IPS-18a (cell line): ENCODE measurements around the gene CNOT1.
"Not testable (repeated sequence)": the region's sequence is repeated elsewhere in the genome, so short reads cannot be mapped to it uniquely, and the experiment has no call there.

Experiments used
- H3K27ac ChIP-seq: one replicate; pipeline ENCODE4 v1.5.1; 2013; ENCODE audit warnings: low read length
- H3K27me3 ChIP-seq: one replicate; pipeline ENCODE4 v1.6.1; 2013; ENCODE audit warnings: mild to moderate bottlenecking, low read length; ENCODE audit not compliant: control insufficient read depth, insufficient read depth
- H3K36me3 ChIP-seq: one replicate; pipeline ENCODE4 v1.6.1; 2013; ENCODE audit warnings: low read depth, low read length; ENCODE audit not compliant: control insufficient read depth
- H3K4me1 ChIP-seq: one replicate; pipeline ENCODE4 v1.6.1; 2013; ENCODE audit warnings: low read depth, low read length; ENCODE audit not compliant: control insufficient read depth
- H3K4me3 ChIP-seq: one replicate; pipeline ENCODE4 v1.5.1; 2013; ENCODE audit warnings: low read length
- H3K9ac ChIP-seq: one replicate; pipeline ENCODE4 v1.6.1; 2013; ENCODE audit warnings: mild to moderate bottlenecking, low read length, moderate library complexity
- H3K9me3 ChIP-seq: one replicate; pipeline ENCODE4 v1.6.1; 2013; ENCODE audit warnings: low read depth, low read length; ENCODE audit not compliant: control insufficient read depth

The CNOT1 gene

DNA sequence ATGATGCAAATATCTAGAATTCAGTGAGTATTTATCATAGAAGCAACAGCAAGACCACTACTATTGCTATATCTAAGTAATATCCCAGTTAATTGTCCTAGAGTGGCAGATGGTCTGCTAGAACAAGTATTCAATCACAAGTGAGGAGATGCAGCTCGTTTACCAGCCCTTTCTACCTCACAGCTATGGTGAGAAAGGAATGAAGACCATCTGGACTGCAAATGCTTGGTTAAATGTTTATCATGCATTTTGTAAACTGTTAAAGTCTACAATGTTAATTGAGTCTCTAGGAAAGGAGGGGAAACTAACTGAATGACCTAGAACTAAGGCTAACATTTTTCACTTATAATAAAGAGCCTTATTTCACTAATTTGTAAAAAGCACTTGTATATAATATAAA lies 52.5 kb downstream of the CNOT1 start:
- Histone ChIP-seq H3K36me3 (peaks cover 93% of the 10 kb centered on the region), H3K27me3 (no peaks in the 10 kb centered on the region), H3K4me1 (no peaks in the 10 kb centered on the region), H3K4me3 (no peak overlapping the region), H3K9ac (no peak overlapping the region), H3K9me3 (no peaks in the 10 kb centered on the region), H3K27ac (no peak overlapping the region)

DNA sequence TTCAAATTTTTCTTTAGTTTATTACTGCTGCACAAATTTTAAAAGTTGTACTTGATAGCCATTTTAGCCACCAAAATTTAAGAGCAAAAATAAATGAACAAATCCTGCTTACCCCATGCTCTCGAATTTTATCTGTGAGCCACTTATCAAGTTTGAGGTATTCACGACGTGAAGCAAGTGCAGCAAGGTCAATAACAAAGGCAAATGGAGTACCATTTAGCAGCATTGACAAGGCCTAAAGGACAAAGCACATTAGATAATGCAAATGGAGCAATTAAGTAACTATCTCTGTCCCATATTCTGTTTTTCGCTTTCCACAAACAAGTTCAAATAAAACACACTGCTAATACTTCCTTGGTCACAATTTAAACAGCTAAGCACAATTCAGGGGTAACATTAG lies 54.7 kb downstream of the CNOT1 start:
- Histone ChIP-seq H3K9ac (no peak overlapping the region), H3K27me3 (no peaks in the 10 kb centered on the region), H3K4me3 (no peak overlapping the region), H3K36me3 (peaks cover 92% of the 10 kb centered on the region), H3K4me1 (no peaks in the 10 kb centered on the region), H3K27ac (no peak overlapping the region), H3K9me3 (no peaks in the 10 kb centered on the region)

DNA sequence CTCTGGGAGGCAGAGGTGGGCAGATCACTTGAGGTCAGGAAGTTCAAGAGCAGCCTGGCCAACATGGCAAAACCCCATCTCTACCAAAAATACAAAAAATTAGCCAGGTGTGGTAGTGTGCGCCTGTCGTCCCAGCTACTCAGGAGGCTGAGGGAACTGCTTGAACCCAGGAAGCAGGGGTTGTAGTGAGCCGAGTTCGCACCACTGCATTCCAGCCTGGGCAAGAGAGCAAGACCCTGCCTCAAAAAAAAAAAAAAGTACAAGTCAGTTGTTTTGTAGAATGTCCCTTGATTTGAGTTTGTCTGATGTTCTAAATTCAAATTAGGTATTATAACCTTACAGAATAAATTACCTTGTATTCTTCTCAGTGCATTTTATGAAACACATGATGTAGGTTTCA lies 63.9 kb downstream of the CNOT1 start:
- H3K36me3 ChIP-seq: peaks cover 73% of the 10 kb centered on the region
- H3K27ac ChIP-seq, H3K4me3 ChIP-seq, H3K9me3 ChIP-seq, H3K27me3 ChIP-seq, H3K4me1 ChIP-seq, H3K9ac ChIP-seq: not testable (repeated sequence)

DNA sequence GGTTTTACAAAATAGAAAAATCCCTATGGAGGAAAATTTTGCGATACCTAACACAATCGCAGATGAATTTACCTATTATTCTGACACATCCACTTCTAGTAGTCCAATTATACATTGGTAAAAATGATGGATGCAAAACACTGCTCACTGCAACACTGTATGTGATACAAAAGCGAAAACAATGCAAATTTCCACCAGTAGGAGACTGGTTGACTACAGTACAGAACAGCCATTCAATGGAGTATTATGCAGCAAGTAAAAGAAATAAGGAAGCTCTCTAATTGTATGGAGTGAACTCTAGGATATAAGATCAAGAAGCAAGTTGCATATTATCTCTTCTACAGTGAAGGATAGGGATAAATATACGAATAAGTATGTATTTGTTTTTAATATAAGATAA lies 65.9 kb downstream of the CNOT1 start:
- H3K36me3 ChIP-seq: peaks cover 72% of the 10 kb centered on the region
- no peaks in the 10 kb centered on the region for H3K27me3 ChIP-seq
- no peak overlapping the region for H3K9ac ChIP-seq
- no peaks in the 10 kb centered on the region for H3K9me3 ChIP-seq
- H3K27ac ChIP-seq: no peak overlapping the region
- H3K4me1 ChIP-seq: no peaks in the 10 kb centered on the region
- H3K4me3 ChIP-seq: no peak overlapping the region

DNA sequence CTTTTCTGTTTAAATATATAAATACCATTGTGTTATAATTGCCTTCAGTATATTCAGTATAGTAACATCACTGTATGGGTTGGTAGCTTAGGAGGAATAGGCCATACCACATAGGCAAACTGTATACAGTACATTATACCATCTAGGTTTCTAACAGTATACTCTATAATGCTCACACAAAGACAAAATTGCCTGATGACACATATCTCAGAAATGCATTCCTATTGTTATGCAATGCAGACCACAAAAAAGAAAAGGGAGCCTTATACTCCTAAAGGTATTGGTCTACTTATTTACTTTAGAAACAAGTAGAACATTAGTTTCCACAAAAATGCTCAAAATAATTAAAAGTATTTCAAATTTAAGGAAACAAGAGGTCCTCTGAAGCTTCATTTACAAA lies 66.4 kb downstream of the CNOT1 start:
- Histone ChIP-seq H3K9me3 (no peaks in the 10 kb centered on the region), H3K36me3 (peaks cover 74% of the 10 kb centered on the region)

DNA sequence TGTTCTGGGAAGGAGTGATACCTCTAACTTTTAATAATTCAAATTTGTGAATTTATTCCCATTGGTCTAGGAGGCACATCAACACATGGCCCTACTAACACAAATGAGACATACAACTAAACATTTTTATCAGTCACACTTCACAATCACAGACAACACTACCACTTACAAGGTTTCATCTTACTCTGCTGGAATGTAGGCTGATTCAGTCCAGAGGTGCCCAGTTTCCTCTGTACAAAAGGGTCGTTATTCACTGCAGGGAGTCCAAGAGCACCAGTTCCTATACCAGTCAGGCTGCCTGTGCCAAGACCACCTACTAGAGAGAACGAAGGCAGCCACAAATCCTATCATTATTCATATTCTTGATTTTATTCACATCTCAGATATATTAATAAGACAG lies 72.9 kb downstream of the CNOT1 start:
- H3K9ac ChIP-seq: no peak overlapping the region
- H3K4me3 ChIP-seq: no peak overlapping the region
- H3K27ac ChIP-seq: no peak overlapping the region
- no peaks in the 10 kb centered on the region for H3K4me1 ChIP-seq
- peaks cover 93% of the 10 kb centered on the region for H3K36me3 ChIP-seq
- no peaks in the 10 kb centered on the region for H3K9me3 ChIP-seq
- H3K27me3 ChIP-seq: no peaks in the 10 kb centered on the region

More for the DNA sequence above, 66.4 kb downstream of the CNOT1 start:
- H3K27me3 ChIP-seq: no peaks in the 10 kb centered on the region
- H3K4me1 ChIP-seq: no peaks in the 10 kb centered on the region
- H3K27ac ChIP-seq: no peak overlapping the region
- H3K9ac ChIP-seq: no peak overlapping the region
- H3K4me3 ChIP-seq: no peak overlapping the region

DNA sequence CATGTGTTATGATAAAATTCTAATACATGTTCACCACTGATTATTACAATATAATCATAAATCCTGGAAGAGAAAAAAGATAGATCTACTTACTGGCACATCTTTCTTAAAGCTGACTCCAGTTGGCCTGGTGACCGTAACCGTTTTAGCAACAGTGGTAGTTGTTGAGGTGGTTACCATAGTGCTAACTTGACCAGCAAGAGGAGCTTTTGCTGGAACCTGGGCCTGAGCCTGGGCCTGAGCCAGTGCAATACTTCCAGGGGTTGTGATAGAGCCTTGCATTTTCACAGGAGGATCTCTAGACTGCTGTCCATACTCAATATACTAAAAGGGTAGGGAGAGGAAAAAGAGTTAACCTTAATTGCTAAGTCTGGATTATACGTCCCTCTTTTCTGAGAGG lies 78.1 kb downstream of the CNOT1 start:
- H3K36me3 ChIP-seq: peaks cover 97% of the 10 kb centered on the region

DNA sequence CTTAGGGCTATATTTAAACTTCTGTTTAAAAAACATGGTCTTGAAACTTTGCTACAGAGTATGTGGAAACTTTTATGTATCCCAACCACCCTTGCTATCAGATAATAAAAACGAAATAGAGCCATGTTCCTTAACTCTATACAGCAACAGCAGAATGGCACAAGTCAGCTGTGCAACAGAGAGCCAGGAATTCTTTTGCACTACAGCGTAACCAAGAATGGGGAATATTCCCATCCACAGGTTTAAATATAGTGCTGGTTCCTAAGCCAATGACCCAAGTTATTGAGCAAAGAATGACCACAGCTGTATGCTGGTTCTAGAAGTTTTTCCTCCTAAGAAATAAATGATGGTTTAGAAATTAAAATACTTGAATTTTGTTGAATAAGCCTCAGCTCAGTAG lies 81.2 kb downstream of the CNOT1 start:
- H3K36me3 ChIP-seq: peaks cover 98% of the 10 kb centered on the region
- H3K9me3 ChIP-seq: no peaks in the 10 kb centered on the region
- H3K27ac ChIP-seq: no peak overlapping the region
- no peak overlapping the region for H3K4me3 ChIP-seq
- no peak overlapping the region for H3K9ac ChIP-seq
- H3K4me1 ChIP-seq: no peaks in the 10 kb centered on the region
- H3K27me3 ChIP-seq: no peaks in the 10 kb centered on the region

More for the DNA sequence above, 78.1 kb downstream of the CNOT1 start:
- Histone ChIP-seq H3K27me3 (no peaks in the 10 kb centered on the region), H3K27ac (no peak overlapping the region), H3K9ac (no peak overlapping the region), H3K4me1 (no peaks in the 10 kb centered on the region), H3K4me3 (no peak overlapping the region), H3K9me3 (no peaks in the 10 kb centered on the region)

DNA sequence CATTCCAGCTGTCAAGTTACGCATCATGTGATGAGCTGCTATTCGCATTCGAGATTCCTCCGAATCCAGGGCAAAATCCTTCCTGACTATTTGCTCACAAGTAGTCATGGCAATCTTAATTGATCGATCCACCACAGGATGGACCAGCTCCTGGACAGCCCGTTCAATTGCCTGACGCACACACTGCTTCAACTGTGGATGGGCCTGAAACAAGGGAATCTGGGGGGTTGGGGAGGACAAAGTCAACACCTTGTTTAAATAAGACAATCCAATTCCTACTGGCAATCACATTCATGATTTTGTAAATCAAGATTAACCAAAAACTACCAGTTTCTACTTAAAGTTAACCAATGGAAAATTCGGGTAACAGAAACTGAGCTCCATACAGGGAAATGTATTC lies 85.9 kb downstream of the CNOT1 start:
- Histone ChIP-seq H3K4me1 (no peaks in the 10 kb centered on the region), H3K27ac (no peak overlapping the region), H3K9ac (no peak overlapping the region), H3K9me3 (no peaks in the 10 kb centered on the region), H3K4me3 (no peak overlapping the region), H3K36me3 (peaks cover 97% of the 10 kb centered on the region), H3K27me3 (no peaks in the 10 kb centered on the region)

DNA sequence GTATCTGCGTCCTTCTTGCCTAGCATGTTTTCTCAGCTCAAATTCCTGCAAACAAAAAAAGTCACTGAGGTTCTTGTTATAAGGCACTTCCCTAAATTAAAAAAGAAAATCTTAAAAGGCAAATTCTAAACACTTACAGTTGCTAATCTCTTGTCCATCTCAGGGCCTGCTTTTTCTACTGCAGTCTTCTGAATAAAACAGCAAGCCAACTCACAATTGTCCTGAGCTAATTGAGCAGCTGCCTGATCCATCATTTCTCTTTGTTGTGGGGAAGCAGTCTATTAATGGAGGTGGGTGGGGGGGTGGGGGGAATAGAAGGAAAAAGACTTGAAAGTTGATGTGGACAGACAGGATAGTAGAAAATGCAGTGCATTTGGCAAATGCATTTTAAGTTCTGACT lies 87.3 kb downstream of the CNOT1 start:
- Histone ChIP-seq H3K9me3 (no peaks in the 10 kb centered on the region), H3K4me1 (no peaks in the 10 kb centered on the region), H3K27me3 (no peaks in the 10 kb centered on the region), H3K27ac (no peak overlapping the region), H3K9ac (no peak overlapping the region), H3K36me3 (peaks cover 97% of the 10 kb centered on the region), H3K4me3 (no peak overlapping the region)

DNA sequence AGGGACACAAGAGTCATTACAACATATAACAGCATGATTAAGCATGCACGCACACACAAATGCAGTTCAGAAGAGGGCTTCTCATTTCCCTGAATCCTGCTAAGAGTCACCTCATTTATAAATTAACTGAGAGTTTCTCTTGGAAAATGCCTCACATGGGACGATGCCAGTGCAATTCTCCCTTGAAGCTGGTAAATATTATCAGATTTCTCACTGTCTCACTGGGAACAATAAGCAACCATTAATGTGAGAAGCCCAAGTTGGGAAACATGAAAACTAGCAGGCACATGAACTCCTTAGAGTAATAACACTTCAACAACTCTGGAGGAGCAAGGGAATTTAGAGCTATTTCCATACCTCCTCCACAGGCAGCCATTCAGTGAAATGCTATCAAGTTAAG lies 87.9 kb downstream of the CNOT1 start:
- Histone ChIP-seq H3K9ac (no peak overlapping the region), H3K4me1 (no peaks in the 10 kb centered on the region), H3K4me3 (no peak overlapping the region), H3K27me3 (no peaks in the 10 kb centered on the region), H3K9me3 (no peaks in the 10 kb centered on the region), H3K27ac (no peak overlapping the region), H3K36me3 (peaks cover 97% of the 10 kb centered on the region)

DNA sequence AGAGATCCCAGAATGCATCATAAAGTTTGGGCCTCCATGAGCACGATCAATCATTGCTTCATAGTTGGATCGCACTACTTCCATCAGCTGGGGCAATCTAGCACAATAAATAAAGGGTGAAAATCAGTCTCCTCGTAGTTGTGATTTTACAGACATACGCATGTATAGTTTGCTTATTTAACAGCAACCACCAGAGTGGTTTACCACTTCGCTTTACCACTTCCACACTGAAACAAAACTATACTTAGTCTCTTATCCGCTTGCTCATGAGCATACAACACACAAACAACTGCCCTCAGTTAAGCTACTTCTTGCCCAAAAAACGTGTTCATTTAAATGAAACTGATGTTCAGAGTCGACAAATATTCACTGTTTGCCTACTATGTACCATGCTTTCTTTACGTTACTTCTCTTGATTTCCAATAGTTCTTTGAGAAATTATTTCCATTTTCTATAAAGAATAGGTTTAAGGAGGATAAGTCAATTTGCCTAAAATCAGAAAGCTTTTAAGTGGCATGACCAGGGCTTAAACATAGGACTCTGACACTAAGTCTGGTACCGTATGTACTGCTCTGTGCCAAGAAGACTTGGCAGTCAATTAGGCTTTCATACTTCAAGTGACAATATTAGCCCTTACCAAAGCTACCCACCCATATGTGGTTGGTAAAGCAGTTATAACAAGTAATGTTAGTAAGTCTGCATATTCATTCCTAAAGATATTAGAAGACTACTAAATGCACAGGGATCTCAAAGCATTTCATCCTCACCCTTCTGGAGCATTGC lies 92.3 kb downstream of the CNOT1 start:
- H3K4me1 ChIP-seq: no peaks in the 10 kb centered on the region
- no peak overlapping the region for H3K9ac ChIP-seq
- no peak overlapping the region for H3K4me3 ChIP-seq
- no peaks in the 10 kb centered on the region for H3K27me3 ChIP-seq
- peaks cover 95% of the 10 kb centered on the region for H3K36me3 ChIP-seq
- H3K9me3 ChIP-seq: no peaks in the 10 kb centered on the region
- no peak overlapping the region for H3K27ac ChIP-seq
